GM12872 (cell line): ENCODE data around the gene CDH23.

Experiments
- CTCF ChIP-seq: IDR thresholded peaks from 3 replicates; pipeline ENCODE4 v1.5.1; 2011; ENCODE audit warnings: low read depth, mild to moderate bottlenecking, low read length, moderate library complexity; ENCODE audit not compliant: insufficient read depth

The CDH23 gene

GRCh38 chr10:71782221-71782916 lies 385.6 kb downstream of the CDH23 start:
- TF ChIP-seq CTCF: no peak

DNA sequence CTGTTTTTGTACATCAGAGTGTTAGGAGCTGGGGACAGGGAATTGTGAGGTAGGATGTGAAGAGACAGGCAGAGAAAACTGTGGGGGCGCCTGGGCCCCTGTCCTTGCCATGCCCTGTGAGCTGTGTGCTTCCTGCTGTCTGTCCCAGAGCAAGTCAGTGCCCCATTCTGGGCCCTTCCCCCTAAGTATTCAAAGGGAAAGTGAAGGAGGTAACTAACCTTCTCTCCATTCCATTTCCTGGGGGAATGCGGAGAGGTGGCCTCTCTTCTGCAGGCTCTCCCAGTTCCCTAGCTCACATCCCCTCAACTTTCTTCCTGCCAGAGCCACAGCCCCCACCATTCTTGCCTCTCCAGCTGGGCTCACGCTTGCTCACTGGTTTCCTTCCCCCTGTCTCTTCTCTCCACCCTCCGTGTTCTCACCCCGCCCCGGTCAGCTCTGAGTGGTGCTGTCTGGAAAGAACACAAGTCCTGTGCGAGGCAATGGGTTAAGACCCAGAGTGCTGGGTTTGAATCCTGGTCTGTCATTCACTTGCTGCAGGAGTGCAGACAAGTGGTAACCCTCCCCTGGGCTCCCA lies 386.3 kb downstream of the CDH23 start:
- TF ChIP-seq CTCF: no peak

DNA sequence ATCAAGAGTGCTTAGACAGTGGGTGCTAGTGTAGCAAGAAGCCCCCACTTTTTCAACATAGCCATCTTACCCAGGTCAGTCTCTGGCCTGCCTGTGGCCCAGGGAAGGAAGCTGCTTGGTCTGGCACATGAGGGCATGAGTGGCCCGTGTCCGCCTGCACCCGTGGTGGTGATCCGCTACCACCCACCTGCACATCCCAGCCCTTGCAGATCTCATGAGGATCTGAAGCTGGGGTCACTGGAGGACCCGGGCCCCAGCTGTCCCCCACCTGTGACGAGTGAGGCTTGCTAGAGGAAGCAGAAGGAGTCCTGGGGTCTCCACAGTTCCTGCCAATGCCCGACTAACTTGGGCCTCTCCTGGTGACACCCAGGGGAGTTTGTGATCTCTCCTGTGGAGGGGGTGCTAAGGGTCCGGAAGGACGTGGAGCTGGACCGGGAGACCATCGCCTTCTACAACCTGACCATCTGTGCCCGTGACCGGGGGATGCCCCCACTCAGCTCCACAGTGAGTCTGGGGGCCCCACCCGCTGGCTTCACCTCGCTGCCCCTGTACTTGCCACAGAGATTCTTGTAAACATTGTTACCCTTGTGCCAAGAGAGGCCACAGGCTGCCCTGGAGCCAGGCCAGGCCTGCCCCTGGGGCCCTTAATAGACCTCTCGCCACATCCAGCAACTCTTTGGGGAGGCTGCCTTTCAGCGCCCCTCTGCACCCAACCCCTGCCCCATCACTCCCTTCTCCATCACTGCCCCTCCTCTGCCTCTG lies 387.4 kb downstream of the CDH23 start:
- TF ChIP-seq CTCF: no peak

GRCh38 chr10:71784679-71785272 lies 388.1 kb downstream of the CDH23 start:
- TF ChIP-seq CTCF: no peak

- TF ChIP-seq CTCF: no peak
Observed at GRCh38 chr10:71788954-71789353, 392.2 kb downstream of the CDH23 start.

DNA sequence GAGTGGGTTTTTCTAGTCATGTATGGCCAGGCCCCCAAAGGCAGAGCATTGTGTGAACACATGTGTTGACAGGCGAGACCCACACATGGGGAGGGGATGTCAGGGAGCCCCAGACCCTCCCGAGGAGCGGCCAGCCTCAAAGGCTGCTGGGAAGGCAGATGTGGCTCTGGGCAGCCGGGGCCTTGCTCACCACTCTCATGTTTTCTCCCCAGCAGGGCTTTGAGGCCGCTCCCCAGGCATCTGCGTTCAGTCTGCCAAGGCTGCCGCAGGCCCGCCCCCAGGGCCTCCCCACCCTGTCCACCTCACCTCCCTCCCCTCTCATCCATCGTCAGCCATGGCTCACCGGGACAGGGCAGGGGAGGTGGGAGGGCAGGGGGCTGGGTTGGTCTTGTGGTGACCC lies 393.2 kb downstream of the CDH23 start:
- TF ChIP-seq CTCF: no peak

DNA sequence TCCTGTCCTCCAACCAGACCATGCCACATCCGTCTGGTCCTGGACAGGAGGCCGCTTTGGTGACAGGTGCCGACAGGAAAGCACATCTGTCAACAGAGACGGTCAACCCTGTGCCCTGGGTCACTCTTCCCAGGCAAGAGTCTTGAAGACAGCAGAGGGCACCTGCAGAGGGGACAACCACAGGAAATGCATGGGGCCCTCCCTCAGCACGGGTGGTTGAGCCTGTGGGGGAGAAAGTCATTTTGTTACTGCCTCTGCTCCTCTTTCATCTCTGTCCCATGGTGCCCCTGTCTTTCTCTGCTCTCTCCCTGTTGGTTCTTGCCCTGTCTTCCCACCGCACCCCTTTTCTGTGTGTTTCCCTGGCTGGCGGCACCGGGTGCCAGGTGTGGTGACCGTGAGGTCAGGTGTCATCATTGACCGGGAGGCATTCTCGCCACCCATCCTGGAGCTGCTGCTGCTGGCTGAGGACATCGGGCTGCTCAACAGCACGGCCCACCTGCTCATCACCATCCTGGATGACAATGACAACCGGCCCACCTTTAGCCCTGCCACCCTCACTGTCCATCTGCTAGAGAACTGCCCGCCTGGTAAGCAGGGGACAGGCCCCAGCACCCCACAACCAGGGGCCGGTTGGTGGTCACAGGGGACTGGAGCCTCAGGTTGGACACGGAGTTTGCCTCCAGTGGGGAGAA lies 394.2 kb downstream of the CDH23 start:
- no peak for TF ChIP-seq CTCF
